Mesendoderm (in vitro differentiated cells): Measurements from ENCODE around the gene ZBTB34.
A peak's percentile ranks its signal among the peaks of the same experiment; 100 is the strongest.

ENCODE experiments used
- DNase-seq: peaks from one replicate; pipeline ENCODE4 v3.0.0; 2013
- H2AK5ac ChIP-seq: 2 replicates; pipeline ENCODE4 v1.6.1; 2013; ENCODE audit warnings: low read length, inconsistent platforms
- H2BK120ac ChIP-seq: 2 replicates; pipeline ENCODE4 v1.6.1; 2013; ENCODE audit warnings: low read depth, mild to moderate bottlenecking, low read length, moderate library complexity, mixed read lengths
- H2BK15ac ChIP-seq: replicated peaks from 2 replicates; pipeline ENCODE4 v1.6.1; 2013; ENCODE audit warnings: low read depth, mild to moderate bottlenecking, moderate library complexity
- H2BK5ac ChIP-seq: 2 replicates; pipeline ENCODE4 v1.6.1; 2013; ENCODE audit warnings: low read length, inconsistent platforms
- H3K18ac ChIP-seq: 2 replicates; pipeline ENCODE4 v1.6.1; 2013; ENCODE audit warnings: mild to moderate bottlenecking, low read length, mixed read lengths
- H3K23ac ChIP-seq: one replicate; pipeline ENCODE4 v1.6.1; 2013; ENCODE audit warnings: low read length
- H3K27ac ChIP-seq: 2 replicates; pipeline ENCODE4 v1.5.1; 2013; ENCODE audit warnings: low read depth, mild to moderate bottlenecking, inconsistent platforms, low read length, moderate library complexity
- H3K27me3 ChIP-seq: 2 replicates; pipeline ENCODE4 v1.6.1; 2013; ENCODE audit warnings: low read length, control low read depth, mild to moderate bottlenecking, inconsistent platforms; ENCODE audit not compliant: insufficient read depth, poor library complexity
- H3K36me3 ChIP-seq: 2 replicates; pipeline ENCODE4 v1.6.1; 2013; ENCODE audit warnings: low read length, inconsistent platforms; ENCODE audit not compliant: control insufficient read depth, insufficient read depth
- H3K4ac ChIP-seq: one replicate; pipeline ENCODE4 v1.6.1; 2013; ENCODE audit warnings: low read depth, mild to moderate bottlenecking, low read length, moderate library complexity
- H3K4me1 ChIP-seq: 2 replicates; pipeline ENCODE4 v1.6.1; 2013; ENCODE audit warnings: low read depth, low read length, inconsistent platforms; ENCODE audit not compliant: control insufficient read depth
- H3K4me2 ChIP-seq: 2 replicates; pipeline ENCODE4 v1.6.1; 2013; ENCODE audit warnings: low read length
- H3K4me3 ChIP-seq: 2 replicates; pipeline ENCODE4 v1.5.1; 2013; ENCODE audit warnings: mild to moderate bottlenecking, low read length
- H3K56ac ChIP-seq: one replicate; pipeline ENCODE4 v1.6.1; 2013; ENCODE audit warnings: low read length
- H3K79me1 ChIP-seq: 2 replicates; pipeline ENCODE4 v1.6.1; 2013; ENCODE audit warnings: low read length, inconsistent platforms
- H3K79me2 ChIP-seq: 2 replicates; pipeline ENCODE4 v1.6.1; 2013; ENCODE audit warnings: mild to moderate bottlenecking, low read length; ENCODE audit not compliant: control insufficient read depth, insufficient read depth
- H3K9ac ChIP-seq: 2 replicates; pipeline ENCODE4 v1.6.1; 2013; ENCODE audit warnings: low read length, inconsistent platforms
- H4K5ac ChIP-seq: one replicate; pipeline ENCODE4 v1.6.1; 2013; ENCODE audit warnings: low read length
- H4K8ac ChIP-seq: one replicate; pipeline ENCODE4 v1.6.1; 2013; ENCODE audit warnings: low read depth, mild to moderate bottlenecking, control low read depth, low read length, moderate library complexity
- WGBS: extraction: QIAGEN DNeasy Blood & Tissue Kit; methylation state at CpG from one replicate; pipeline ENCODE4 v1.1.7; 2013; ENCODE audit warnings: low lambda C conversion rate, missing lambda C conversion rate; ENCODE audit not compliant: insufficient coverage; ENCODE audit errors: extremely low coverage; 5-methylcytosine and 5-hydroxymethylcytosine counted together

ZBTB34 gene

GRCh38 chr9:126872516-126872915 lies 12.1 kb downstream of the ZBTB34 start:
- no peak overlapping the region for H3K23ac ChIP-seq
- H4K8ac ChIP-seq, result no peak overlapping the region
- no peak overlapping the region for H2BK5ac ChIP-seq
- no peak overlapping the region for H2BK15ac ChIP-seq
- peaks cover 18% of the 10 kb centered on the region for H3K79me1 ChIP-seq
- H3K4ac ChIP-seq, result no peak overlapping the region
- peaks cover 22% of the 10 kb centered on the region for H3K79me2 ChIP-seq
- no peak overlapping the region for H3K18ac ChIP-seq
- no peaks in the 10 kb centered on the region for H3K27me3 ChIP-seq
- no peak overlapping the region for H2BK120ac ChIP-seq
- H3K36me3 ChIP-seq, result no peaks in the 10 kb centered on the region
- no peak overlapping the region for H3K4me3 ChIP-seq
- no peak overlapping the region for H4K5ac ChIP-seq
- H3K56ac ChIP-seq, result no peak overlapping the region
- DNase-seq, result no peak
- no peak overlapping the region for H3K9ac ChIP-seq
- no peak overlapping the region for H3K4me2 ChIP-seq
- peaks cover 6% of the 10 kb centered on the region for H3K4me1 ChIP-seq
- H2AK5ac ChIP-seq, result no peak overlapping the region
- no CpG with 5 or more reads among the region's 4 CpGs for WGBS
- no peak overlapping the region for H3K27ac ChIP-seq

DNA sequence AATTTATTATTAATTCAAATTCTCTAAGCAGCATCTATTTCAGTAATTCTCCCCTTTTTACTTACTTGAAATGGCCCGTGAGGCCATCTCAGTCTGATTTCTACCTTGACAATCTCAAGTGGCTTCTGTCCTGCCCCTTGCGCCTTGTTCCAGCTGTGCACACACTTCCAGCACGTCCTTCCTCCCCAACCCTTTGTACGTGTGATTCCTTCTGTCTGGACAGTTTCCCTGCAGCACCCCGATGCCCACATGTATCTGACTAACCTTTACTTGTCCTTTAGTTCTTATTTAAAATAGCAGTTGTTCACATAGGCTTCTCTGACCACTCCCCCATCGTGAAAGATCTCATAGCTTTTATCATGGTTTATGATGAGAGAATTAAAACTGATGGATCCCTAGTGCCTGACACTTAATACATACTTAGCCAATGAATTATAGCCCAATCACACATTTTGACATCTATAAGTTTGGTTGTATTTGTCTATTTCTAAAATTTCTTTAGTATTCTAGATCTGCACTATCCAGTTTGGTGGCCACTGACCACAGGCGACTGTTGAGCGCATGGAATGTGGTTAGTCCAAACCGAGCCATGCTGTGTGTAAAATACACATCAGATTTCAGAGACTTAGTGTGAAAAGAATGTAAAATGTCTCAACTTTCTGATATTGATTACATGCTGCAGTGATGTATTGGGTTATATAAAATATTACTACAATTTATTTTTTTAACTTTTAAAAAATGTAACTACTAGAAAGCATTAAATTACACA lies 14.3 kb downstream of the ZBTB34 start:
- Histone ChIP-seq H2BK15ac (no peak overlapping the region), H3K27me3 (no peaks in the 10 kb centered on the region), H3K27ac (no peak overlapping the region), H2BK120ac (no peak overlapping the region), H4K8ac (no peak overlapping the region), H3K79me1 (peaks cover 5% of the 10 kb centered on the region), H3K18ac (no peak overlapping the region), H3K23ac (no peak overlapping the region), H4K5ac (no peak overlapping the region), H3K4me2 (no peak overlapping the region), H3K9ac (no peak overlapping the region), H3K4ac (no peak overlapping the region), H3K4me1 (peaks cover 6% of the 10 kb centered on the region), H2BK5ac (no peak overlapping the region), H3K79me2 (peaks cover 7% of the 10 kb centered on the region), H2AK5ac (no peak overlapping the region), H3K56ac (no peak overlapping the region), H3K4me3 (no peak overlapping the region), H3K36me3 (no peaks in the 10 kb centered on the region)
- no CpG with 5 or more reads among the region's 9 CpGs for WGBS
- DNase-seq, result no peak

GRCh38 chr9:126875756-126876510 lies 15.5 kb downstream of the ZBTB34 start:
- H3K27ac ChIP-seq, result no peak overlapping the region
- no peak overlapping the region for H3K4me3 ChIP-seq
- no peaks in the 10 kb centered on the region for H3K36me3 ChIP-seq
- H3K56ac ChIP-seq, result no peak overlapping the region
- H2BK15ac ChIP-seq, result no peak overlapping the region
- no peaks in the 10 kb centered on the region for H3K27me3 ChIP-seq
- no peak overlapping the region for H2BK120ac ChIP-seq
- DNase-seq, result peak; percentile 13
- H3K9ac ChIP-seq, result no peak overlapping the region
- no peak overlapping the region for H3K4ac ChIP-seq
- H4K5ac ChIP-seq, result no peak overlapping the region
- H3K79me1 ChIP-seq, result peaks cover 5% of the 10 kb centered on the region
- no CpG with 5 or more reads among the region's 4 CpGs for WGBS
- H4K8ac ChIP-seq, result no peak overlapping the region
- H3K79me2 ChIP-seq, result peaks cover 7% of the 10 kb centered on the region
- no peak overlapping the region for H3K4me2 ChIP-seq
- no peak overlapping the region for H3K23ac ChIP-seq
- H3K4me1 ChIP-seq, result peaks cover 6% of the 10 kb centered on the region
- H2AK5ac ChIP-seq, result no peak overlapping the region
- no peak overlapping the region for H3K18ac ChIP-seq
- no peak overlapping the region for H2BK5ac ChIP-seq

DNA sequence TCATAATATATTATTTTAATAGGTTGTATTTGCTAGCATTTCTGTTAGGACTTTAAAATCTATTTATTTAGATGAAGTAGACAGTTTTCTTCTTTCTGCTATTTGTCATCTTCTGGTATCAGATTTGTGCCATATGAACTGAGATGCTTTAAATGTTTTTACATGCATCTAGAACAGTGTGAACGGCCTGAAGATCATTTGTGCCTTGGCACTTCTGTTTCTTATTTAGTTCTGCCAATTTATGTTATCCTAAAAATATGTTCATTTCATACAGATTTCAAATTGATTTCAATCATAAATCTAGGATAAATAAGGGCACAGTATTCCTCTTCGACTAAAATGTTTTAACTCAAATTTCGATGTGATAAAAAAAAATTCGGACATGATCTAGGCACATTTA lies 16.1 kb downstream of the ZBTB34 start:
- Histone ChIP-seq H2BK15ac (no peak overlapping the region), H2BK5ac (no peak overlapping the region), H4K5ac (no peak overlapping the region), H3K18ac (no peak overlapping the region), H3K4ac (no peak overlapping the region), H2AK5ac (no peak overlapping the region), H3K23ac (no peak overlapping the region), H3K4me3 (no peak overlapping the region), H3K79me1 (peaks cover 5% of the 10 kb centered on the region), H3K9ac (no peak overlapping the region), H3K27ac (no peak overlapping the region), H3K79me2 (peaks cover 7% of the 10 kb centered on the region), H4K8ac (no peak overlapping the region), H3K36me3 (no peaks in the 10 kb centered on the region), H3K56ac (no peak overlapping the region), H3K27me3 (no peaks in the 10 kb centered on the region), H3K4me2 (no peak overlapping the region), H3K4me1 (peaks cover 6% of the 10 kb centered on the region), H2BK120ac (no peak overlapping the region)
- DNase-seq, result no peak
- no CpG with 5 or more reads among the region's 4 CpGs for WGBS

DNA sequence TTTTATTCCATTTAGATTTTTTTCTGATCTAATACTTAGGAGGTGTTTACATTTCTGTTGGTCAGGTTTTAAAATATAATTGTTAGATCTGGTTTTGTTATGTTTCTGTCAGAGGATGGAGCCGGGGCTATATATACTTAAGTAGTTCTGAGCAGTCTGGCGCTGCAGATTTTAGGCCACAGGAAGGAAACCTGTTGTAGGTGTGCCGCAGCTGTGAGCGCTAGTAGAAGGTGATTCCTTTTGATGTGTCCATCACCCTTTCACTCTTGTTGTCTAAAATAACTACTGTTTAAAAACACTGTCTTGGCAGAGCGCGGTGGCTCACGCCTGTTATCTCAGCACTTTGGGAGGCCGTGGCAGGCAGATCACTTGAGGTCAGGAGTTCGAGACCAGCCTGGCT lies 17.0 kb downstream of the ZBTB34 start:
- H3K4me3 ChIP-seq, result no peak overlapping the region
- WGBS, result no CpG with 5 or more reads among the region's 9 CpGs
- H3K18ac ChIP-seq, result no peak overlapping the region
- DNase-seq, result no peak
- no peak overlapping the region for H2BK5ac ChIP-seq
- H3K4me1 ChIP-seq, result peaks cover 6% of the 10 kb centered on the region
- H3K27me3 ChIP-seq, result no peaks in the 10 kb centered on the region
- peaks cover 7% of the 10 kb centered on the region for H3K79me2 ChIP-seq
- no peak overlapping the region for H3K56ac ChIP-seq
- H3K9ac ChIP-seq, result no peak overlapping the region
- no peak overlapping the region for H2BK15ac ChIP-seq
- H3K36me3 ChIP-seq, result no peaks in the 10 kb centered on the region
- H3K27ac ChIP-seq, result no peak overlapping the region
- no peak overlapping the region for H4K5ac ChIP-seq
- peaks cover 6% of the 10 kb centered on the region for H3K79me1 ChIP-seq
- H2BK120ac ChIP-seq, result no peak overlapping the region
- no peak overlapping the region for H3K4me2 ChIP-seq
- H4K8ac ChIP-seq, result no peak overlapping the region
- no peak overlapping the region for H2AK5ac ChIP-seq
- H3K4ac ChIP-seq, result no peak overlapping the region
- H3K23ac ChIP-seq, result no peak overlapping the region
